Measurements from ENCODE around the gene TMEM200A. TPM values are rescaled to one million over a fixed set of nuclear protein-coding genes. Genes with fewer than 3 reads are reported as not detected.

Gene TMEM200A
- total and polyA plus RNA-seq, 4 donors, result 0.79 to 7.9 (median 6.4) TPM

GRCh38 chr6:130367767-130368166, 1.9 kb downstream of the TMEM200A start:
- Histone ChIP-seq H3K27me3 (ENCODE audit: control insufficient read depth in 3 of 3, insufficient read depth in 3 of 3, low read length in 2 of 3) (peaks cover 7 to 36% (median 29%) of the 10 kb centered on the region in 3 donors), H3K27ac (ENCODE audit: low read depth in 1 of 2, low read length in 1 of 2) (no peak overlapping the region)

GRCh38 chr6:130368576-130368975, 2.8 kb downstream of the TMEM200A start:
- no peak for TF ChIP-seq CTCF (IDR thresholded peaks at IDR 0.05; ENCODE audit: control extremely low read depth, extremely low read depth)
- Histone ChIP-seq H3K27ac (ENCODE audit: low read depth in 1 of 2, low read length in 1 of 2) (no peak overlapping the region), H3K9ac (ENCODE audit: insufficient read depth in 1 of 2, low read length in 2 of 2) (no peak overlapping the region), H3K36me3 (ENCODE audit: control insufficient read depth in 4 of 4, insufficient read depth in 4 of 4, low read length in 4 of 4) (no peaks in the 10 kb centered on the region), H3K4me3 (no peak overlapping the region), H3K9me3 (ENCODE audit: control insufficient read depth in 4 of 4, insufficient read depth in 3 of 4, low read length in 3 of 4) (no peaks in the 10 kb centered on the region), H3K4me1 (ENCODE audit: control insufficient read depth in 5 of 5, insufficient read depth in 5 of 5, low read length in 5 of 5) (peaks cover 0 to 5% (median 2%) of the 10 kb centered on the region in 5 donors), H3K27me3 (ENCODE audit: control insufficient read depth in 3 of 3, insufficient read depth in 3 of 3, low read length in 2 of 3) (peaks cover 7 to 36% (median 29%) of the 10 kb centered on the region in 3 donors)
- DNase-seq (no peak), ATAC-seq (ENCODE audit: insufficient read depth, low FRiP score) (no peak)
- WGBS, 2 donors, result 66 to 73% methylated on average over 1 of the region's 1 CpG

More at GRCh38 chr6:130367767-130368166, 1.9 kb downstream of the TMEM200A start:
- DNase-seq (no peak), ATAC-seq (ENCODE audit: insufficient read depth, low FRiP score) (no peak)
- Histone ChIP-seq H3K9me3 (ENCODE audit: control insufficient read depth in 4 of 4, insufficient read depth in 3 of 4, low read length in 3 of 4) (no peaks in the 10 kb centered on the region), H3K9ac (ENCODE audit: insufficient read depth in 1 of 2, low read length in 2 of 2) (no peak overlapping the region), H3K4me3 (no peak overlapping the region), H3K36me3 (ENCODE audit: control insufficient read depth in 4 of 4, insufficient read depth in 4 of 4, low read length in 4 of 4) (no peaks in the 10 kb centered on the region), H3K4me1 (ENCODE audit: control insufficient read depth in 5 of 5, insufficient read depth in 5 of 5, low read length in 5 of 5) (peaks cover 0 to 5% (median 2%) of the 10 kb centered on the region in 5 donors)
- 81 to 98% methylated on average over 1 of the region's 1 CpG for WGBS, 2 donors
- no peak for TF ChIP-seq CTCF (IDR thresholded peaks at IDR 0.05; ENCODE audit: control extremely low read depth, extremely low read depth)

GRCh38 chr6:130369831-130370230, 4.0 kb downstream of the TMEM200A start:
- Histone ChIP-seq H3K27ac (ENCODE audit: low read depth in 1 of 2, low read length in 1 of 2) (no peak overlapping the region), H3K4me1 (ENCODE audit: control insufficient read depth in 5 of 5, insufficient read depth in 5 of 5, low read length in 5 of 5) (peaks cover 0 to 5% (median 2%) of the 10 kb centered on the region in 5 donors), H3K9ac (ENCODE audit: insufficient read depth in 1 of 2, low read length in 2 of 2) (no peak overlapping the region), H3K9me3 (ENCODE audit: control insufficient read depth in 4 of 4, insufficient read depth in 3 of 4, low read length in 3 of 4) (no peaks in the 10 kb centered on the region), H3K27me3 (ENCODE audit: control insufficient read depth in 3 of 3, insufficient read depth in 3 of 3, low read length in 2 of 3) (peaks cover 7 to 34% (median 27%) of the 10 kb centered on the region in 3 donors), H3K36me3 (ENCODE audit: control insufficient read depth in 4 of 4, insufficient read depth in 4 of 4, low read length in 4 of 4) (no peaks in the 10 kb centered on the region), H3K4me3 (no peak overlapping the region)
- DNase-seq, result no peak
- ATAC-seq (ENCODE audit: insufficient read depth, low FRiP score), result no peak
- no peak for TF ChIP-seq CTCF (IDR thresholded peaks at IDR 0.05; ENCODE audit: control extremely low read depth, extremely low read depth)
- 90 to 95% methylated on average over 1 of the region's 1 CpG for WGBS, 2 donors

GRCh38 chr6:130371921-130372420, 6.2 kb downstream of the TMEM200A start:
- Histone ChIP-seq H3K36me3 (ENCODE audit: control insufficient read depth in 4 of 4, insufficient read depth in 4 of 4, low read length in 4 of 4) (no peaks in the 10 kb centered on the region), H3K27me3 (ENCODE audit: control insufficient read depth in 3 of 3, insufficient read depth in 3 of 3, low read length in 2 of 3) (peaks cover 7 to 23% (median 22%) of the 10 kb centered on the region in 3 donors), H3K4me1 (ENCODE audit: control insufficient read depth in 5 of 5, insufficient read depth in 5 of 5, low read length in 5 of 5) (no peaks in the 10 kb centered on the region), H3K9ac (ENCODE audit: insufficient read depth in 1 of 2, low read length in 2 of 2) (no peak overlapping the region), H3K9me3 (ENCODE audit: control insufficient read depth in 4 of 4, insufficient read depth in 3 of 4, low read length in 3 of 4) (no peaks in the 10 kb centered on the region), H3K27ac (ENCODE audit: low read depth in 1 of 2, low read length in 1 of 2) (no peak overlapping the region), H3K4me3 (no peak overlapping the region)
- 69 to 80% methylated on average over 7 of the region's 7 CpGs for WGBS, 2 donors
- DNase-seq (no peak), ATAC-seq (ENCODE audit: insufficient read depth, low FRiP score) (no peak)
- TF ChIP-seq CTCF (IDR thresholded peaks at IDR 0.05; ENCODE audit: control extremely low read depth, extremely low read depth), result no peak
